WTC11 (cell line): ENCODE results near the gene MAPKAP1. TPM values are rescaled to one million over a fixed set of nuclear protein-coding genes. Genes with fewer than 3 reads are reported as not detected.

ENCODE experiments used
- ATAC-seq: fragments of 200-7000 bp; cut with Tn5 transposase; 2 replicates; pipeline ENCODE4 v1.10.0; 2021; ENCODE audit warnings: mild to moderate bottlenecking, moderate library complexity
- CTCF ChIA-PET: fragments of 300-600 bp; sonication (Branson Sonifier 250); formaldehyde crosslinking; loops from one replicate; lab custom pipeline; 2021; ENCODE audit warnings: antibody characterized with exemption; lab: Charles Lee
- POLR2A ChIA-PET: fragments of 350-600 bp; sonication (Branson Sonifier 250); formaldehyde crosslinking; loops from one replicate; lab custom pipeline; 2021; ENCODE audit warnings: antibody characterized with exemption; lab: Charles Lee
- DNase-seq: peaks from one replicate; pipeline ENCODE4 v3.0.0; 2021; ENCODE audit warnings: low spot score
- H3K27ac Mint-ChIP-seq: 2 replicates; pipeline ENCODE4 v1.8.0; 2021; ENCODE audit warnings: mixed read lengths
- H3K27me3 Mint-ChIP-seq: 2 replicates; pipeline ENCODE4 v1.8.0; 2021; ENCODE audit warnings: low read depth, mild to moderate bottlenecking, moderate library complexity, mixed read lengths
- H3K36me3 Mint-ChIP-seq: 2 replicates; pipeline ENCODE4 v1.8.0; 2021; ENCODE audit warnings: mixed read lengths
- H3K4me1 Mint-ChIP-seq: 2 replicates; pipeline ENCODE4 v1.8.0; 2022; ENCODE audit warnings: mixed read lengths
- H3K4me3 Mint-ChIP-seq: 2 replicates; pipeline ENCODE4 v1.8.0; 2021; ENCODE audit warnings: mild to moderate bottlenecking, moderate library complexity, mixed read lengths
- H3K9me3 Mint-ChIP-seq: 2 replicates; pipeline ENCODE4 v1.8.0; 2021; ENCODE audit warnings: mixed read lengths
- ATF1 ChIP-seq: sonication (generic); formaldehyde crosslinking; IDR thresholded peaks from 2 replicates; pipeline ENCODE4 v1.8.1; 2023; ENCODE audit warnings: mild to moderate bottlenecking, moderate library complexity, missing genetic modification reagents
- CREB1 ChIP-seq: sonication (generic); formaldehyde crosslinking; IDR thresholded peaks from 2 replicates; pipeline ENCODE4 v1.8.0; 2023; ENCODE audit warnings: mild to moderate bottlenecking, missing genetic modification reagents
- ELF4 ChIP-seq: sonication (generic); formaldehyde crosslinking; IDR thresholded peaks from 2 replicates; pipeline ENCODE4 v1.8.1; 2022; ENCODE audit warnings: low read depth, mild to moderate bottlenecking, moderate library complexity, missing genetic modification reagents
- EMX1 ChIP-seq: fragments of 250-450 bp; sonication (Bioruptor Pico); IDR thresholded peaks from 2 replicates; pipeline ENCODE4 v1.8.0; 2021; ENCODE audit warnings: mild to moderate bottlenecking
- FOXK1 ChIP-seq: sonication (generic); formaldehyde crosslinking; IDR thresholded peaks from 2 replicates; pipeline ENCODE4 v1.8.0; 2022; ENCODE audit warnings: mild to moderate bottlenecking, moderate library complexity, missing genetic modification reagents
- GRHL2 ChIP-seq: fragments of 250-450 bp; sonication (Bioruptor Pico); IDR thresholded peaks from 2 replicates; pipeline ENCODE4 v1.8.0; 2022; ENCODE audit warnings: mild to moderate bottlenecking, moderate library complexity; ENCODE audit not compliant: insufficient replicate concordance, severe bottlenecking
- GTF2I ChIP-seq: fragments of 250-450 bp; sonication (Bioruptor Pico); conservative IDR thresholded peaks from 2 replicates; pipeline ENCODE4 v1.4.0; 2021; ENCODE audit warnings: mild to moderate bottlenecking
- IRF2 ChIP-seq: sonication (generic); formaldehyde crosslinking; IDR thresholded peaks from 2 replicates; pipeline ENCODE4 v1.8.0; 2022; ENCODE audit warnings: low read depth, missing genetic modification reagents, borderline replicate concordance
- MXD4 ChIP-seq: fragments of 250-450 bp; sonication (Bioruptor Pico); IDR thresholded peaks from 2 replicates; pipeline ENCODE4 v1.8.0; 2021; ENCODE audit warnings: mild to moderate bottlenecking, moderate library complexity, borderline replicate concordance
- NFE2L1 ChIP-seq: sonication (generic); formaldehyde crosslinking; IDR thresholded peaks from 2 replicates; pipeline ENCODE4 v1.8.1; 2023; ENCODE audit warnings: missing genetic modification reagents
- NR1H2 ChIP-seq: sonication (generic); formaldehyde crosslinking; IDR thresholded peaks from 2 replicates; pipeline ENCODE4 v1.9.0; 2021; ENCODE audit warnings: mild to moderate bottlenecking, moderate library complexity, missing genetic modification reagents
- PREB ChIP-seq: sonication (generic); formaldehyde crosslinking; IDR thresholded peaks from 2 replicates; pipeline ENCODE4 v1.8.1; 2022; ENCODE audit warnings: mild to moderate bottlenecking, missing genetic modification reagents, moderate library complexity, borderline replicate concordance
- RELA ChIP-seq: sonication (generic); formaldehyde crosslinking; IDR thresholded peaks from 2 replicates; pipeline ENCODE4 v1.8.1; 2022; ENCODE audit warnings: missing genetic modification reagents, mild to moderate bottlenecking, borderline replicate concordance
- SOX15 ChIP-seq: fragments of 250-450 bp; sonication (Bioruptor Pico); IDR thresholded peaks from 2 replicates; pipeline ENCODE4 v1.9.0; 2021; ENCODE audit warnings: mild to moderate bottlenecking
- TEAD4 ChIP-seq: sonication (generic); formaldehyde crosslinking; IDR thresholded peaks from 2 replicates; pipeline ENCODE4 v1.8.0; 2022; ENCODE audit warnings: mild to moderate bottlenecking, missing genetic modification reagents
- TP53 ChIP-seq: sonication (generic); formaldehyde crosslinking; IDR thresholded peaks from 2 replicates; pipeline ENCODE4 v1.8.1; 2023; ENCODE audit warnings: mild to moderate bottlenecking, missing genetic modification reagents
- ZNF219 ChIP-seq: sonication (generic); formaldehyde crosslinking; IDR thresholded peaks from 2 replicates; pipeline ENCODE4 v1.8.0; 2023; ENCODE audit warnings: missing genetic modification reagents, mild to moderate bottlenecking, borderline replicate concordance
- ZNF263 ChIP-seq: sonication (generic); formaldehyde crosslinking; IDR thresholded peaks from 2 replicates; pipeline ENCODE4 v1.8.1; 2022; ENCODE audit warnings: low read depth, mild to moderate bottlenecking, moderate library complexity, missing genetic modification reagents
- ZNF396 ChIP-seq: fragments of 250-450 bp; sonication (Bioruptor Pico); IDR thresholded peaks from 2 replicates; pipeline ENCODE4 v1.8.0; 2021; ENCODE audit warnings: mild to moderate bottlenecking, moderate library complexity, borderline replicate concordance
- total RNA-seq: library from RNA; stranded (reverse); gene quantifications from 3 replicates; pipeline ENCODE4 v1.2.3, GENCODE V29; 2021
- TF ChIP-seq, protein P1 (sequence below): sonication (generic); formaldehyde crosslinking; IDR thresholded peaks from 2 replicates; pipeline ENCODE4 v1.8.1; 2023; ENCODE audit warnings: mild to moderate bottlenecking, missing genetic modification reagents
- TF ChIP-seq, protein P2 (sequence below): sonication (generic); formaldehyde crosslinking; IDR thresholded peaks from 2 replicates; pipeline ENCODE4 v1.8.0; 2022; ENCODE audit warnings: mild to moderate bottlenecking, missing genetic modification reagents
- TF ChIP-seq, protein P3 (sequence below): sonication (generic); formaldehyde crosslinking; IDR thresholded peaks from 2 replicates; pipeline ENCODE4 v1.8.0; 2022; ENCODE audit warnings: mild to moderate bottlenecking, missing genetic modification reagents

The MAPKAP1 gene
- total RNA-seq, 1 experiment from 2014 or later: 111 TPM

GRCh38 chr9:125479846-125480615, 227.0 kb downstream of the MAPKAP1 start (continued):
- TF ChIP-seq NR1H2: no peak

DNA sequence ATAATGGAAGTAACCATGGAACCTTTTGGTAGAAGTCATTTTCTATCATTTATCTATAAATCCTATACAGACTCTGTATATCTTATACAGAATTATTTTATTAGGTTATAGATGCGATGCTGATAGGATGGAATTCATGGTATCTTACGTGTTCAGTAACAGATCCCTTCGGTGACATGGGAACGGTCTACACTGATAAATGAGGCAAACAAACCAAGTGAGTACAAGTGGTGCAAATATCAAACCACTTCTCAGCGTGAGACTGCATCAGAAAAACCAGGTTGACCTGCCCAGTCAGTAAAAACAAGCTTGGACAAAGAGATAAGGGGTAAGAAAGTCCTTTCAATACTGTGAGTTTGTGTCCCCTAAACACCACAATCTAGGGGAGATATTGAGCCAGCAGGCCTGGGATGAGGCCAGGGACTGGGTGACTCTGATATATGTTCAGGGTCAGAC, 229.9 kb downstream of the MAPKAP1 start:
- Mint-ChIP-seq H3K4me1 (peaks cover 11% of the 10 kb centered on the region), H3K27me3 (no peaks in the 10 kb centered on the region), H3K4me3 (no peak overlapping the region), H3K36me3 (peaks cover 10% of the 10 kb centered on the region), H3K27ac (no peak overlapping the region), H3K9me3 (no peaks in the 10 kb centered on the region)
- CTCF ChIA-PET: interaction anchor here (1.4 kb wide), 1 partner anchor 9 kb away, joined by 3 read pairs; no protein-coding TSS in a partner anchor
- DNase-seq: no peak
- POLR2A ChIA-PET: no interaction called here
- ATAC-seq: no peak
- no peak for TF ChIP-seq TEAD4 (CRISPR knock-in tag)
- TF ChIP-seq RELA (CRISPR knock-in tag): no peak
- no peak for TF ChIP-seq TP53 (CRISPR knock-in tag)
- TF ChIP-seq, protein P1, sequence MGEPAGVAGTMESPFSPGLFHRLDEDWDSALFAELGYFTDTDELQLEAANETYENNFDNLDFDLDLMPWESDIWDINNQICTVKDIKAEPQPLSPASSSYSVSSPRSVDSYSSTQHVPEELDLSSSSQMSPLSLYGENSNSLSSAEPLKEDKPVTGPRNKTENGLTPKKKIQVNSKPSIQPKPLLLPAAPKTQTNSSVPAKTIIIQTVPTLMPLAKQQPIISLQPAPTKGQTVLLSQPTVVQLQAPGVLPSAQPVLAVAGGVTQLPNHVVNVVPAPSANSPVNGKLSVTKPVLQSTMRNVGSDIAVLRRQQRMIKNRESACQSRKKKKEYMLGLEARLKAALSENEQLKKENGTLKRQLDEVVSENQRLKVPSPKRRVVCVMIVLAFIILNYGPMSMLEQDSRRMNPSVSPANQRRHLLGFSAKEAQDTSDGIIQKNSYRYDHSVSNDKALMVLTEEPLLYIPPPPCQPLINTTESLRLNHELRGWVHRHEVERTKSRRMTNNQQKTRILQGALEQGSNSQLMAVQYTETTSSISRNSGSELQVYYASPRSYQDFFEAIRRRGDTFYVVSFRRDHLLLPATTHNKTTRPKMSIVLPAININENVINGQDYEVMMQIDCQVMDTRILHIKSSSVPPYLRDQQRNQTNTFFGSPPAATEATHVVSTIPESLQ (CRISPR knock-in tag): no peak
- no peak for TF ChIP-seq NR1H2
- no peak for TF ChIP-seq EMX1 (CRISPR knock-in tag)
- TF ChIP-seq MXD4 (CRISPR knock-in tag): no peak

- no peak overlapping the region for H3K27ac Mint-ChIP-seq
These were observed 230.4 kb downstream of the MAPKAP1 start for GRCh38 chr9:125476645-125477044.

More at GRCh38 chr9:125476645-125477044, 230.4 kb downstream of the MAPKAP1 start:
- ChIA-PET POLR2A (no interaction called here), CTCF (interaction anchor here (1.4 kb wide), 1 partner anchor 9 kb away, joined by 3 read pairs; no protein-coding TSS in a partner anchor)
- Mint-ChIP-seq H3K4me3 (no peak overlapping the region), H3K4me1 (peaks cover 13% of the 10 kb centered on the region), H3K36me3 (peaks cover 10% of the 10 kb centered on the region; the same call in 1 of the 2 replicates), H3K27me3 (no peaks in the 10 kb centered on the region), H3K9me3 (no peaks in the 10 kb centered on the region)
- TF ChIP-seq ZNF396 (CRISPR knock-in tag): no peak
- no peak for TF ChIP-seq FOXK1
- TF ChIP-seq, protein P2, sequence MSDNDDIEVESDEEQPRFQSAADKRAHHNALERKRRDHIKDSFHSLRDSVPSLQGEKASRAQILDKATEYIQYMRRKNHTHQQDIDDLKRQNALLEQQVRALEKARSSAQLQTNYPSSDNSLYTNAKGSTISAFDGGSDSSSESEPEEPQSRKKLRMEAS (CRISPR knock-in tag): no peak
- TF ChIP-seq ELF4 (CRISPR knock-in tag): no peak
- no peak for TF ChIP-seq PREB (CRISPR knock-in tag)
- TF ChIP-seq ATF1: no peak
- TF ChIP-seq ZNF263 (CRISPR knock-in tag): no peak
- no peak for TF ChIP-seq GTF2I (CRISPR knock-in tag)
- no peak for TF ChIP-seq MXD4 (CRISPR knock-in tag)
- TF ChIP-seq SOX15: no peak
- TF ChIP-seq CREB1 (CRISPR knock-in tag): no peak
- TF ChIP-seq, protein P3, sequence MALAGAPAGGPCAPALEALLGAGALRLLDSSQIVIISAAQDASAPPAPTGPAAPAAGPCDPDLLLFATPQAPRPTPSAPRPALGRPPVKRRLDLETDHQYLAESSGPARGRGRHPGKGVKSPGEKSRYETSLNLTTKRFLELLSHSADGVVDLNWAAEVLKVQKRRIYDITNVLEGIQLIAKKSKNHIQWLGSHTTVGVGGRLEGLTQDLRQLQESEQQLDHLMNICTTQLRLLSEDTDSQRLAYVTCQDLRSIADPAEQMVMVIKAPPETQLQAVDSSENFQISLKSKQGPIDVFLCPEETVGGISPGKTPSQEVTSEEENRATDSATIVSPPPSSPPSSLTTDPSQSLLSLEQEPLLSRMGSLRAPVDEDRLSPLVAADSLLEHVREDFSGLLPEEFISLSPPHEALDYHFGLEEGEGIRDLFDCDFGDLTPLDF (CRISPR knock-in tag): no peak
- no peak for TF ChIP-seq ZNF219 (CRISPR knock-in tag)
- no peak for TF ChIP-seq NFE2L1
- no peak for TF ChIP-seq IRF2 (CRISPR knock-in tag)
- TF ChIP-seq NR1H2: no peak
- TF ChIP-seq GRHL2 (CRISPR knock-in tag): no peak
- no peak for DNase-seq
- no peak for ATAC-seq
